Natural killer cell treated with Interleukin-12 subunit alpha and Interleukin-12 subunit beta and Interleukin-15 and Interleukin-18, amount 100 ng/mL, for 72 hours (primary cell): ENCODE measurements around the gene SUCLG2. TPM values are rescaled to one million over a fixed set of nuclear protein-coding genes. Genes with fewer than 3 reads are reported as not detected.

ENCODE experiments used
- ATAC-seq, 2 donors: fragments of 150-1000 bp; cut with Tn5 transposase in 1 of 2; sonication (Bioruptor Pico), chemical (Tn5 transposase) in 1 of 2; 2 replicates each; pipeline ENCODE4 v1.10.0; 2021
- DNase-seq: peaks from one replicate; pipeline ENCODE4 v3.0.0; 2022; ENCODE audit warnings: low spot score
- H3K27ac Mint-ChIP-seq, 2 donors: 1 replicate in 1 of 2; 2 replicates in 1 of 2; pipeline ENCODE4 v1.8.0; 2022; ENCODE audit warnings: mixed read lengths in 2 of 2, mild to moderate bottlenecking in 1 of 2, moderate library complexity in 1 of 2
- H3K27me3 Mint-ChIP-seq, 2 donors: 1 replicate in 1 of 2; 2 replicates in 1 of 2; pipeline ENCODE4 v1.8.0; 2022; ENCODE audit warnings: mixed read lengths in 2 of 2
- H3K36me3 Mint-ChIP-seq: one replicate; pipeline ENCODE4 v1.8.0; 2022; ENCODE audit warnings: mixed read lengths
- H3K4me1 Mint-ChIP-seq, 2 donors: 1 replicate in 1 of 2; 2 replicates in 1 of 2; pipeline ENCODE4 v1.8.0; 2022; ENCODE audit warnings: low read depth in 2 of 2, mixed read lengths in 2 of 2, mild to moderate bottlenecking in 1 of 2
- H3K4me3 Mint-ChIP-seq: one replicate; pipeline ENCODE4 v1.8.0; 2022; ENCODE audit warnings: mixed read lengths
- H3K9me3 Mint-ChIP-seq: 2 replicates; pipeline ENCODE4 v1.8.0; 2022; ENCODE audit warnings: mixed read lengths
- total RNA-seq, 2 donors: library from RNA; stranded (reverse); gene quantifications; one replicate each; pipeline ENCODE4 v1.2.3, GENCODE V29; 2022

SUCLG2 gene
- total RNA-seq, 2 donors from 2014 or later, result 18.9 to 28.2 TPM

DNA sequence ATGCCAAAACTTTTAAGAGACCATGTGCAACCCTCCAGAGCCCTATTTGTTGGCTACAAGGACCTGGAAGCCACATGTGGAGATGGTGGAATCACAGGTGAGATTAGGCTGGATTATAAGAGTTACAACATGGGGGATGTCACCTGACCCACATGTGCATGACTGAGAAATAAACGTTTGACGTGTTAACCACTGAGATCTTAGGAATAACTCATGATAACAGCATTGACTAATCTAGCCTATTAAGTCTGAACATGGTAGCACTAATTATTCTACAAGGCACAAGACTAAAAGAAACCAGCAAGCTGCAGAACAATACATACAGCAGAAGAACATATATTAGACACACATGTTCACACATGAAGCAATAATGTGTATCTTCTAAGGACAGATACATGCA is 38.4 kb downstream of the SUCLG2 start:
- Mint-ChIP-seq H3K27me3 (no peaks in the 10 kb centered on the region), H3K27ac (no peak overlapping the region)

GRCh38 chr3:67614195-67614594 is 40.2 kb downstream of the SUCLG2 start:
- peaks cover 8 to 40% of the 10 kb centered on the region in 2 donors for H3K4me1 Mint-ChIP-seq
- H3K4me3 Mint-ChIP-seq, result no peak overlapping the region
- no peaks in the 10 kb centered on the region for H3K9me3 Mint-ChIP-seq
- no peaks in the 10 kb centered on the region for H3K27me3 Mint-ChIP-seq
- DNase-seq (no peak), ATAC-seq (no peak)
- H3K36me3 Mint-ChIP-seq, result peaks cover 15% of the 10 kb centered on the region
- no peak overlapping the region for H3K27ac Mint-ChIP-seq

More for the DNA sequence above, 38.4 kb downstream of the SUCLG2 start:
- peak in 1 of 2 donors; percentile 27 for ATAC-seq
- Mint-ChIP-seq H3K4me1 (peaks cover 0 to 35% of the 10 kb centered on the region in 2 donors), H3K9me3 (no peaks in the 10 kb centered on the region), H3K36me3 (no peaks in the 10 kb centered on the region), H3K4me3 (no peak overlapping the region)
- DNase-seq, result no peak

- H3K4me1 Mint-ChIP-seq, result peaks cover 13 to 34% of the 10 kb centered on the region in 2 donors
- no peak overlapping the region for H3K27ac Mint-ChIP-seq
- ATAC-seq, result no peak
- H3K27me3 Mint-ChIP-seq, result no peaks in the 10 kb centered on the region
- no peaks in the 10 kb centered on the region for H3K9me3 Mint-ChIP-seq
- no peak for DNase-seq
- H3K36me3 Mint-ChIP-seq, result peaks cover 31% of the 10 kb centered on the region
- no peak overlapping the region for H3K4me3 Mint-ChIP-seq
Observed at GRCh38 chr3:67610458-67610857, 44.0 kb downstream of the SUCLG2 start.

GRCh38 chr3:67609709-67610108 is 44.7 kb downstream of the SUCLG2 start:
- Mint-ChIP-seq H3K27me3 (no peaks in the 10 kb centered on the region), H3K4me3 (no peak overlapping the region), H3K36me3 (peaks cover 39% of the 10 kb centered on the region), H3K4me1 (peaks cover 19 to 31% of the 10 kb centered on the region in 2 donors), H3K9me3 (no peaks in the 10 kb centered on the region), H3K27ac (no peak overlapping the region)
- ATAC-seq, result no peak
- DNase-seq, result no peak

- peaks cover 45% of the 10 kb centered on the region for H3K36me3 Mint-ChIP-seq
- H3K27me3 Mint-ChIP-seq, result no peaks in the 10 kb centered on the region
- H3K4me3 Mint-ChIP-seq, result no peak overlapping the region
- ATAC-seq (no peak), DNase-seq (no peak)
- no peak overlapping the region for H3K27ac Mint-ChIP-seq
- H3K4me1 Mint-ChIP-seq, result peaks cover 19 to 25% of the 10 kb centered on the region in 2 donors
- H3K9me3 Mint-ChIP-seq, result no peaks in the 10 kb centered on the region
Observed at GRCh38 chr3:67608034-67608433, 46.4 kb downstream of the SUCLG2 start.

- peak overlapping the region; percentile 4 to 19 for H3K27ac Mint-ChIP-seq
- no peaks in the 10 kb centered on the region for H3K9me3 Mint-ChIP-seq
- DNase-seq, result no peak
- no peak for ATAC-seq
- peaks cover 27 to 35% of the 10 kb centered on the region in 2 donors for H3K4me1 Mint-ChIP-seq
- H3K4me3 Mint-ChIP-seq, result no peak overlapping the region
- no peaks in the 10 kb centered on the region for H3K27me3 Mint-ChIP-seq
- peaks cover 39% of the 10 kb centered on the region for H3K36me3 Mint-ChIP-seq
Observed at GRCh38 chr3:67605377-67605776, 49.0 kb downstream of the SUCLG2 start.

DNA sequence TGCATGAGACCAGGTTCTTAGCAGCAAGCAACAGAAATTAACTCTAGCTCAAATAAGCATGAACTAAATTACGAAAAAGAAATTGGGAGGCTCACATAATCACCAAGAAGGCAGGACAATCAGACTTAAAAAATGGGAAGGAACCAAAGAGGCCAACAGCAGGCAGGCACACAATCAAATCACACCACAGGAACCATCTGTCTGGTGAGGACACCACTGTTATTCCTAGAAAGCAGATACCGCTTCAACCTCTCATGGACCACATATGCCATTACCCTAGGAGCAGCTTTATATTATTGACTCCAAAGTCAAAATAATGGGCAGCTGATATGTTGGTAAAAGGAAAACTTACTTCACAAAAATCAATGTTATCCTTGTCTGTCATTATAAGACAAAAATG is 51.6 kb downstream of the SUCLG2 start:
- Mint-ChIP-seq H3K4me3 (peak overlapping the region; percentile 64), H3K4me1 (peaks cover 39 to 45% of the 10 kb centered on the region in 2 donors), H3K27me3 (no peaks in the 10 kb centered on the region), H3K36me3 (peaks cover 20% of the 10 kb centered on the region), H3K27ac (peak overlapping the region in 1 of 2 donors; percentile 24), H3K9me3 (no peaks in the 10 kb centered on the region)
- DNase-seq (no peak), ATAC-seq (no peak)

GRCh38 chr3:67601919-67602608 is 52.3 kb downstream of the SUCLG2 start:
- DNase-seq (no peak), ATAC-seq (no peak)
- H3K27me3 Mint-ChIP-seq, result no peaks in the 10 kb centered on the region
- peaks cover 17% of the 10 kb centered on the region for H3K36me3 Mint-ChIP-seq
- H3K4me3 Mint-ChIP-seq, result peak overlapping the region; percentile 64
- H3K27ac Mint-ChIP-seq, result peak overlapping the region; percentile 24 to 59
- H3K4me1 Mint-ChIP-seq, result peaks cover 36 to 45% of the 10 kb centered on the region in 2 donors
- no peaks in the 10 kb centered on the region for H3K9me3 Mint-ChIP-seq

DNA sequence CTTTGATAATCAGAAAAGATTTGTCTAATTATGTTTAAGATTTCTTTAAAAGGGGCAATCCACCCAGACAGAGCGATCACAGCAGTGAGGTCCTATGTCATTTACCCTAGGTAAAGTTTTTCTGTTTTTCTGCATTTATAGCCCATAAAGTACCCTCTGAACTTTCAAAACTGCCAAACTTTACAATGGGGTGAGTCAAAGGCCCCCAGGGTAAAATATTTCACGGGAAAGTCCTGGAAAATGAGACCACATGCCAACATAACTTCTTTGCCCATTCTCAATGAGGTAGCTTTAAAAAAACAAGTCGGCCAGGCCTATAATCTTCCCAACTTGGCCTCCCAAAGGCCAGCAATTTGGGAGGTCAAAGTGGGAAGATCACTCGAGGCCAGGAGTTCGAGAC is 53.0 kb downstream of the SUCLG2 start:
- no peak for ATAC-seq
- DNase-seq, result no peak
- peaks cover 17% of the 10 kb centered on the region for H3K36me3 Mint-ChIP-seq
- no peak overlapping the region for H3K27ac Mint-ChIP-seq
- H3K9me3 Mint-ChIP-seq, result no peaks in the 10 kb centered on the region
- H3K4me3 Mint-ChIP-seq, result no peak overlapping the region
- no peaks in the 10 kb centered on the region for H3K27me3 Mint-ChIP-seq
- peaks cover 40 to 45% of the 10 kb centered on the region in 2 donors for H3K4me1 Mint-ChIP-seq

- Mint-ChIP-seq H3K27ac (no peak overlapping the region), H3K27me3 (no peaks in the 10 kb centered on the region), H3K4me1 (peaks cover 35 to 38% of the 10 kb centered on the region in 2 donors), H3K4me3 (no peak overlapping the region), H3K36me3 (peaks cover 7% of the 10 kb centered on the region), H3K9me3 (no peaks in the 10 kb centered on the region)
- no peak for ATAC-seq
- DNase-seq, result no peak
Observed at GRCh38 chr3:67599821-67600220, 54.6 kb downstream of the SUCLG2 start.

DNA sequence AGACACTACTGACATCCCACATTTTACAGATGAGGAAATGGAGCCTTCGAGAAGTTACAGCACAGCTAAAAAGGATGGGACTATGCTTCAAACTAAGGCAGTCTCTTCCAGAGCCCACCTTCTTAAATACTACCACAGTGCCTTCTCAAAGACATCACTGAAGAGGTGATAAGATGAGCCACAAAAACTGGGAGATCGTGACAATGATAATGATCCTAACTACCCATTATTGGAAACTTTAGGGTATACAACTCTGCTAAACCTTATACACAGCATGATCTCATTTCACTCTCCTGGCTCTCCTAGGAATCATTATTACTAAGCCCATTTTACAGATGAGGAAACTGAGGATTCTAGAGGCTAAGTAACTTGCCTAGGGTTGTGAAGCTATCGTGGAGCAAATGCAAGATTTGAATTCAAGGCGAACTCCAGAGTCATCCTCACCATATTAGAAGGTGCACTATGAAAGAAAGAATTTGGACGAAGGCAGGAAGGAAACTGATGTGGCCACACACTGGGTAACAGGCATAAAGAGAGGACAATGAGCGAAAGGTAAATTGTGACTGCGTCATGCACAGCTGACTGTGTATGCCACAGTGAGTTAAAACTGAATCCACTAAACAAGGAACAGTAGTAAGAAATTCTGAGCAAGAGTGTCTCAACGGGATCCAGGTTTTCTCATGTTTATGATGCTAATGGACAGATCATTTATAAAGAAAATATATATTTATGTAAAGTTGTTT is 55.4 kb downstream of the SUCLG2 start:
- H3K36me3 Mint-ChIP-seq, result no peaks in the 10 kb centered on the region

DNA sequence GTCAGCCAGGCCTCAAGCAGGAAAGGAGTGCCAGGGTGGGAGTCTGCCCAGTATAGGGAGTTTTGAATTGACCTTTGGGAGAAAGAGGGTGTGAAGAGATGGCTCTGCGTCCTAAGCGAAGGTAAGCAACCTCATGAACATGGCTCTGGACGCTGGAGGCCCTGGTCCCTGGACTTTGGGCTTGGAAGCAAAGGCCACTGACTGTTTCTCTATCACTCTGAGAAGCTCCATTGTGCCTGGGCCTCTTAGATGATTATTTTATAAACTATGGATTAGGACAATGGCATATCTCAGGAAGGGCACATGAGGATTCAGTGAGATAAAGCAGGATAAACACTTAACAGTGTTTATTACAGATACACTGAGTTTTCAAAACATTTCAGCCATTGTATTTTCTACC is 59.0 kb downstream of the SUCLG2 start:
- Mint-ChIP-seq H3K4me1 (peaks cover 34 to 43% of the 10 kb centered on the region in 2 donors), H3K4me3 (no peak overlapping the region), H3K36me3 (no peaks in the 10 kb centered on the region), H3K27me3 (no peaks in the 10 kb centered on the region), H3K9me3 (no peaks in the 10 kb centered on the region), H3K27ac (no peak overlapping the region)
- no peak for DNase-seq
- no peak for ATAC-seq

More for the DNA sequence above, 55.4 kb downstream of the SUCLG2 start:
- Mint-ChIP-seq H3K9me3 (no peaks in the 10 kb centered on the region), H3K4me1 (peaks cover 40 to 43% of the 10 kb centered on the region in 2 donors), H3K27me3 (no peaks in the 10 kb centered on the region), H3K4me3 (peak overlapping the region; percentile 10), H3K27ac (no peak overlapping the region)
- ATAC-seq (peak in 1 of 2 donors; percentile 74), DNase-seq (no peak)

DNA sequence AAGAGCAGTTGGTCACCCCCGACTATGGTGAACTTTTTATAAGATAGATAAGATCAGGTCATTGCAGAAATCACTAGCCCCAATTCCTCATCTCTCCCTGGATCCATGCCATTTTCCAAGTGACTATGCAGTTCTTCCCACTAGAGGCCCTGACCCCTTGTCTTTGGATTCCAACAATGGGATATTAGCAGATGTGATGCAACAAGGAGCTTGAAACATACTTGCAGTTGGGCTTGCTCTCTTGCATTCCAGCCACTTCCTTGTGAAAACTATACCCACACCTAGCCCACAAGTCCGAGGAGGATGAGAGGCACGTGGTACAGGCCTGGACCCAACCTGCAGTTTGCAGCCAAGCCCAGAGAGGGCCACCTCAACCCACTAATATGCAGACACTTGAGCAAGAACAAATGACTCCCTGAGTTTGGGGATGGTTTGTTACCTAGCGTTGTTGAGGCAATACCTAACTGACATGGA is 60.6 kb downstream of the SUCLG2 start:
- Mint-ChIP-seq H3K27ac (no peak overlapping the region), H3K4me1 (peaks cover 23 to 35% of the 10 kb centered on the region in 2 donors), H3K4me3 (no peak overlapping the region), H3K36me3 (peaks cover 4% of the 10 kb centered on the region), H3K9me3 (no peaks in the 10 kb centered on the region), H3K27me3 (no peaks in the 10 kb centered on the region)
- no peak for DNase-seq
- peak; percentile 89 to 92 for ATAC-seq

DNA sequence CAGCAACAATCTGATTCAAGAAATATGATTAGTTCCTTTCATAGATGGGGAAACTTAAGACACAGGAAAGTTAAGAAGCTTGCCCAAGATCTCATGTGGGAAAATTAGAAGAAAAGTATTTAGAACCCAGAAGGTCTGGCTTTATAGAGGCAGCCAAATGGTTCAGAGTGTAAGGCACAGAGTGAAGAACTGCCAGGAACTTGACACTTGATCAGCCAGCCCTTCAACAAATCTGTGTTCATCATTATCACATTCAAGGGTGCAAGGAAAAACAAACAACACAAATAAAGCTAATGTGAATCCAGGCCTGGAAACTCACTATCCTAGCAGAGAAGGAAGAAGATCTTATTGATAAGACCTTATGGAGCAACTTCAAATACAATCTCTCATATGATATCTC is 62.4 kb downstream of the SUCLG2 start:
- no peak overlapping the region for H3K27ac Mint-ChIP-seq
- peaks cover 4% of the 10 kb centered on the region for H3K36me3 Mint-ChIP-seq
- H3K4me3 Mint-ChIP-seq, result no peak overlapping the region

More for the DNA sequence above, 62.4 kb downstream of the SUCLG2 start:
- no peaks in the 10 kb centered on the region for H3K27me3 Mint-ChIP-seq
- DNase-seq (no peak), ATAC-seq (no peak)
- H3K4me1 Mint-ChIP-seq, result peaks cover 19 to 35% of the 10 kb centered on the region in 2 donors
- H3K9me3 Mint-ChIP-seq, result no peaks in the 10 kb centered on the region
